GM18502 (cell line): ENCODE measurements around the gene CCDC34.

Source experiments
- ATAC-seq: cut with Tn5 transposase; IDR thresholded peaks from one replicate; pipeline ENCODE4 v1.9.1; 2021; ENCODE audit warnings: mild to moderate bottlenecking; ENCODE audit not compliant: unreplicated experiment, poor library complexity

The CCDC34 gene

DNA sequence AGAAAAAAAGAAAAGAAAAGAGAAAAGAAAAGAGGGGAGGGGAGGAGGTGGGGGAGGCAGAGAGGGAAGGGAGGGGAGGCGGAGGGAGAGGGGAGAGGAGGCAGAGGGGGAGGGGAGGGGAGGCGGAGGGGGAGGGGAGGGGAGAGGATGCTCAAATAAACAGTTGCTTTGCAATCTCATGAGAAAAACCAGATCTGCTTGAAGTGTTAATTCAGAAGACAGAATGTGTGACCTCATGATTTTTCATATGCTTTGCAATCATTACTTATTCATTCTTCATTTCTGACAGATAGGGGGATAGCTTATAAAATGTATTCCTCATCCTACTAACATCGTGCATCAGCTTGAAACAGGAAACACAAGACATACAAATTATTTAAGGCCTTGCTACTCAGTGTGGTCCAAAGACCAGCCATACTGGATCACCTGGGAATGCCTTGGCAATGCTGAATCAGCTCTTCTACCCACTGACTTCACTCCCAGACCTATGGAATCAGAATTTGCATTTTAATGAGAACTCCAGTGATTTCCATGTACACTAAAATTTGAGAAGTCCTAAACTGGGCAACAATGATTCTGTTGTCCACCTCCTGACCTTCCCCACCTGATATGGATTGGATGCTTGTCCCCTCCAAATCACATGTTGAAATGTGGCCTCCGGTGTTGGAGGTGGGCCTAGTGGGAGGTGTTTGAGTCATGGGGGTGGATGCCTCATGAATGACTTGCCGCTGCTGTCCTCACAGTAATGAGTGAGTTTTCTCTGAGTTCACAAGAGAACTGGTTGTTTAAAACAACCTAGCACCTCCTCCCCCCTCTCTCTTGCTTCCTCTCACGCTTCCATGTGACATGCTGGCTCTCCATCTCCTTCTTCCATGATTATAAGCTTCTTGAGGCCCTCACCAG is 69.2 kb downstream of the CCDC34 start:
- no peak for ATAC-seq

DNA sequence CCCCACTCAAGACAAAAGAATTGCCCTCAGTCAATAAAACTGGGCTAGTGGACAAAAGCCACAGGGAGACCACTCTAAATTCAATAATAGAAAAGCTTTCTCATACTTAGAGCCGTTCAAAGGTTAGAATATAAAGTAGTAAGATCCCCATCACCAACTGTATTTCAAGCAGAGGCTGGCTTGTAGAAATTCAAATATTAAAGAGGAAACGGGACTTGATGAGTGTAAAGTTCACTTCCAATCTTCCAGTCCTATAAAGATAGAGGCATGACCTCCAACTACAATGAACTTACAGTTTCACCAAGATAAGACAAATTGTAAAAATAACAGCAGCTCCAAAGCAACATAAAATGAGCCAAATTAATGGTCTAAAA is 70.4 kb downstream of the CCDC34 start:
- no peak for ATAC-seq

DNA sequence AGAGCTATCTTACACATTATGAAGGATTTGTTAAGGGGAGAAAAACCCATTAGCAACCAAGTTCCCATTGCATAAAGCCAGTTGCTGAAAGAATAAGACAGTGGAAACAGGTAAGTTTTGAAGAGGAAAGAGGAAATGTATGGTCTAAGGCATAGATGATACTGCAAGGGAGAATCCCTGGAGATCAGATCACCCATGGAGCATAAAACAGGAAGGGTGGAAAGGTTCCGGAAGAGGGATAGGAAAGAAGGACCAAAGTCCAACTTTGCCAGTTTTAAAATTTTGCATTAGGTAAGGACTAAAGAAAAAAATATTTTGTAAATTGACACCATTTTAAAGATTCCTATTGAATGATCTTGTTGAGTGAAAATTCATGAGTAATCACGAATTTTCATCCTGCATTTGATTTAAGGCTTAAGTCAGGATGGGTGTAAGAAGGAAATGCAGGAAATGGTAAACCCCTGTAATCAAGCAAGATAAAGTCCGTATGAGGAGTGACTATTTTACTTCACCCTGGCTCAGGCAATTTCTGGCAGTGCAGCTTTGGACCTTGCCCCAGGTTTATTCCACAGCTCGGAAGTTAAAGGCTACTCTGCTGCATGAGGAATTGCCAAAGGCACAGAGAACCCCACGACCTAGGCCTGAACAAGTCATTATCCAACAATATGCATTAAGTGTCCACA is 70.9 kb downstream of the CCDC34 start:
- ATAC-seq, result no peak

DNA sequence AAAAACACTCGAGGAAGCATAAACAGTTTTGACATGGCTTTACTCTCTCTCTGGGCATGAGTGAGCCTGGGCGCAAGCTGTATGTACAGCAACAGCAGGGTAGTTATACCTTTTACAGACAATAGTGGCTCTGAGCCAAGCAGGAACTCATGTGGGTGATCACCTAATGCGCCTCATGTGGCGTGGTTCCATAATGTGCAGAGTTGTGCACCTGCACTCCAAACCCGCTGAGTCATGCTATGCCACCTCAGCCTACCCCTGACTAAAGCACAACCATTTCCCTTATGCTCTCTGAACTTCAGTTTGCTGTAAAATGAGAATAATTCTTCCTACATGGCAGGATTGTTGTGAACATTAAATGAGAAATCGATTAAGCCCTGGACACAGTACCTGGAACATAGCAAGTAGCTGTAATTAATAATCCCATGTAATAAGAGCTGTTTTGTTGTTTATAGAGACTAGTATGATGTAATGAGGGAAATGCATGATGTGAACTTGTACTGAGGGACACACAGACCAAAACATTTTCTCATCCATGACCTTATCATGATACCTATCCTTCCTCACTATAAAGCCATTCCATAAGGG is 71.6 kb downstream of the CCDC34 start:
- ATAC-seq, result no peak

DNA sequence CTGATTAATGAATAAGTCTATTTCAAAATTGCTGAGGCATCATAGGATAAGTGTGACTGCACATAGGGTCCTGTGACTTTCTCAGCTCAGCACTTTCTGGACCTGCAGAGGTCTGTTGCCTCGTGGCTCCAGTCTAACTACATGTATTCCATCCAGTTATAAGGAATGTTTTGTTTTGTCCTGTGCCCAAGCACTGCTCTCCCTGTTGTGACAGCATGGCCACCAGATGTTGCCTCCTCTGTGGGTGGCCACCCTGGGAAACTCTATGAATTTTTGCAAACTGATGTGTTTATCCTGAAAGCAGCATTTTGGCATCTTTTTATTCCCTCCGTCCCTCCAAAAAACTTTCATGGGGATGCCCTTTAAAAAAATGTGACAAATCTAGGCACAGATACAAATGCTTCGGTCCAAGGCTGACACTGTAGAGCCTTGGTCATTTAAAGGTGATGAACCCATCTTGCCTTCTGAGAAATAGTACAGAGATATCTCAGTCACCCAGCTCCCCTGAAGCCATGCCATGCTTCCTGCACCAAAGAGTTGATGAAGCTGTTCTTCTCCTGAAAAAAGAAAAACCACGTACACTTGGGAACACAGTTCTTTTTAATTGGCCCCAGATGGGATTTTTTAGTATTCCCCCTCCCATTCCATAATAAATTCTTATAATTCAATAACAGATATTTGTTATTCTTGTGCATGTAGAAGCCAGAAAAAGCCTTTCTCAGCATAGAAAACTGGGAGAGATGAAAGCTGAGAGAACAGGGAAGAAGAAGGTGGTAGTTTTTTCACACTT is 72.6 kb downstream of the CCDC34 start:
- no peak for ATAC-seq
